T follicular helper cell (primary cell): Measurements from ENCODE around the gene HCAR1.
"Not testable (repeated sequence)": the region's sequence is repeated elsewhere in the genome, so short reads cannot be mapped to it uniquely, and the experiment has no call there.

ENCODE experiments used
- DNase-seq: peaks from one replicate; pipeline ENCODE4 v3.0.0-alpha.2; 2020; ENCODE audit warnings: low read depth
- total RNA-seq, 2 experiments: gene quantifications; one replicate each; lab custom pipeline; 2026; lab: John Stamatoyannopoulos, UW

The HCAR1 gene
- total RNA-seq = 0 to 3.7 reads per million in 2 experiments

GRCh38 chr12:122730215-122731014 lies at the start of gene HCAR1:
TSS of gene HCAR1 (minus strand) at chr12:122730844. CDS start at chr12:122730339, 505 bp downstream.
- DNase-seq = no peak

DNA sequence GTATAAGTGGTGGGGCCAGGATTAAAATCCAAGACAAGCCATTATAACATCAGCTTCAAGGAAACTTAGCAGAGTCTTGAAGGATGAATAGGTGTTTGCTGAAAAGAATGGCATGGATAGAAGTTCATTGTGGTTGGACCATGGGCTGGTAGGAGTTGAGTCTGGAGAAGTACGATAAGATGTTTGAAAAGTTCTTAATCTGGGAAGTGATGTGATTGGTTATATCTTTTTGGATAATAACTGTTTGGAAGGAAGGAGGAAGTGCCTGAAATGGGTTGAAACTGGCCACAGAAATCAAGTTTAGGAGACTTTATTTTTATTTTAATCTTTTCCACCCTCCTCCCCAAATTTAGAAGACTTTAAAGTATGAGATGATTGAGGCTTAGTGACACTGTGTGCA lies 26.9 kb upstream of the HCAR1 start:
- DNase-seq = no peak

DNA sequence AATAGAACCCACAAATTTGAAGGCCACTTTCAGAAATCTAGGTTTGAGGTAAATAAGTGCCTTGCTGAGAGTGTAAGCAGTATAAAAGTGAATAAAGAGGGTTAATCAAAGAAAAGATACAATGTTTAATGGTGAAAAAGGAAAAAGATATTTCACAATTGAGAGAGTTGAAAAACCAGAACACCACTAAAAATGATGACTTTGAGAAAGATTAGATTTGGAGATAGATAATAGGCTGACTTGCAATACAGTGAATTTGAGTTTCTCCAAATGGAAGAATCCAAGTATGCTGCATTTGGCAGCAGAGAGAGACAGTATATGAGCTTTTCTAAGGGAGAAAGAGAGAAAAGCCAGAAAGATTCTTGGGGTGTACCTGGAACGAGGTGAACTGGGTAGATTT lies 24.1 kb upstream of the HCAR1 start:
- no peak for DNase-seq

- no peak for DNase-seq
Observed at GRCh38 chr12:122753319-122753650, 22.6 kb upstream of the HCAR1 start.

DNA sequence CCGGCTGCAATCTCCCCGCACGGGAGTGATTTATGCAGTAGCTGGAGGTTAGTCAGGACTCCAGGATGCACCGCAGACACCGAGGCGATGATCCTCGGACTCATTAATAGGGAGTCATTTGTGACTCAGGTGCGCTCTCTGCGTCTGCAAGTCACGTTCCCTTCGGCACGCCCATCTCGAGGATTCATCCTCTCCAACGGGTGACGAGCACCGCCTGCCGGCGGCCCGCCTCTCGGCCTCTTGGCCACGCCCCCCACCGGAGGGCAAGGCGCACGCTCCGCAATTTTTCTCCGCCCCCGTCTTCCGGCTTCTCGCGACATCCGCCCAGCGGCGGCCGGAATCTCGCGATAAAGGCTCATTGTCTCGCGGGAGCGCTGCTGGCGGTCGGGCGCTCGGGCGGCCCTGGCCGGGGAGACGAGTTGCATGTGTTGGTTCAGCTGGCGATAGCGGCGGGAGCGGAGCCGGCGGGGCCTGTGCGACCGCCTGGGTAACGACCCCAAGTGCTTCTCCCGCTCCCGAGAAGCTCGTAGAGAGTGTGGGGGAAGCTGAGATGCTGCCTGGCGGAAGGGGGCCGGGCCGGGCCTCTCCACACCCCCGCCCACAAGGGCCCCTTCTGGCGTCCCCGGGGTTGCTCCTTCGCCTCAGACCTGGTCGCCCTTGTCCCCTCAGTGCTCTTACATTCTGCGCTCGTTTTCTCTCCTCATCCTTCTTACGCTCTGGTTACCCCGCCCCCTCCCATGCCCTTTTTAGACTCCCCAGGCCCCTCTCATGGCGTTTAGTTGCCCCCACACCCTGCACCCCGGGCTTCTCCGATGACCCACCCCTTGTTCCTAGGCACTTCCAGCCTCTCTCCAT lies 22.0 kb upstream of the HCAR1 start, which contains the start of gene DENR:
Gene DENR, plus strand, starts transcription at position 361 of the 855 bp plus-strand sequence. CDS start 878 bp downstream, outside the sequence.
- peak; percentile 99 for DNase-seq

- not testable (repeated sequence) for DNase-seq
Observed at GRCh38 chr12:122750781-122751515, 20.3 kb upstream of the HCAR1 start.

DNA sequence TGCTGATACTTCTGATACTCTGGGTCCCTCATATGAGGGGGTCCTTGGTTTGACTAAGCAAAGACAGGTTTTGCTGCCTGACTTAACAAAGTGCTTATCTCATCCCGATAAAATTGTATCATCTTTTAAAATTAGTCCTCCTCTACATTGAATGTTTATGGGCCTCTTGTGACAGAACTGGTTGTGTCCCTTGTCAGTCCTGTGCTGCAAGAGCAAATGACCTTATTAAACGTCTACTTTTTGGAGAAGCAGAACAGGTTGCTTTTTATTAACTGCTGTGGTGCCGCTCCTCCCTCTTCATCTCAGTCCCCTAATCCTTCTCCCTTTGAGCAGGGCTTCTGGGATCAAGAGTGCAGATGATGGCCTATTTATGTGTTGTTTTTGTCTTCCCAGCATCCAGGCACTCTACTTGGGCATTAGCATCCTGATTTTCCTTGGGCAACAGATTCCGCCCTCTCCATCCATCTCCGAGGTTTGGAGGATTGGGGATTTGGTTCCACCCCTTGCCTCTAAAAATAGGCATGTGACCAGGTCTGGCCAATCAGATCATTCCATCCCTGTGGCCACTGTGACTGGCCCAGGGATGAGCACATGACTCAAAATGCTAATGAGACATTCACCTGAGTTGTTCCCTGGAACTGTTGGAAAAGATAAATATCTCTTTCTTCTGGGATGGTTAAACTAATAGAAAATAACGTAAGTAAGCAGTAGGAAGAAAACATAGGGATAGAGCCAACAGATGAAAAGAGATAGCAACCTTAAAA lies 19.1 kb upstream of the HCAR1 start:
- no peak for DNase-seq

DNA sequence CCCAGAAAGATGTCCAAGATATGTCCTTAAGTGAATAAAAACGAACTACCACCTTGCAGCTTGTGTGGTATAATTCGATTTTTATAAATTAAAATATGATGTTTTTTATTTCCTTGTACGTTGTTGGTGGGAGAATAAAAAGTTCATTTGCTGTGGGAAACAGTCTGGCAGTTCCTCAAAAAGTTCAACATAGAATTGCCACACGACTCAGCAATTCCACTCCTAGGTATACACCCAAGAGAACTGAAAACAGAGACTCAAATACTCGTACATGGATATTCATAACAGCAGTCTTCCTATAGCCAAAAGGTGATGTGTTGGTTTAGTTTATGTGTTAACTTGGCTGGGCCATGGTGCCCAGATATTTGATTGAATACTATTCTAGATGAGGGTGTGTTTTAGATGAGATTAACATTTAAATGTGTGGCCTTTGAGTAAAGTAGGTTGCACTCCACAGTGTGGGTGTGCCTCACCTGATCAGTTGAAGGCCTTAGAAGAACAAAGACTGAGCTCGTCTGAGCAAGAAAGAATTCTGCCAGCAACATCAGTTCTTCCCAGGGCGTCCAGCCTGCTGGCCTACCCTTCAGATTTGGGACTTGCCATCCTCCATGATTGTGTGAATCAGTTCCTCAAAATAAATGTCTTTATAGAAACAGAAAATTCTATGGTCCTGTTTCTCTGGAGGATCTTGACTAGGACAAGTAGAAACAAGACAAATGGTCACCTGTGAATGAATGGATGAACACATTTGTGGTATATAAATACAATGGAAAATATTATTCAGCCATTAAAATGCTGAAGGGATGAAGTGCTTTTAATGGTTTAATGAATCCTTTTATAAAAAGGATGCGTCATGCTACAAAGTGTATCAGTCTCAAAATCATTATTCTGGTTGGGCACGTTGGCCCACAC lies 16.8 kb upstream of the HCAR1 start:
- no peak for DNase-seq

DNA sequence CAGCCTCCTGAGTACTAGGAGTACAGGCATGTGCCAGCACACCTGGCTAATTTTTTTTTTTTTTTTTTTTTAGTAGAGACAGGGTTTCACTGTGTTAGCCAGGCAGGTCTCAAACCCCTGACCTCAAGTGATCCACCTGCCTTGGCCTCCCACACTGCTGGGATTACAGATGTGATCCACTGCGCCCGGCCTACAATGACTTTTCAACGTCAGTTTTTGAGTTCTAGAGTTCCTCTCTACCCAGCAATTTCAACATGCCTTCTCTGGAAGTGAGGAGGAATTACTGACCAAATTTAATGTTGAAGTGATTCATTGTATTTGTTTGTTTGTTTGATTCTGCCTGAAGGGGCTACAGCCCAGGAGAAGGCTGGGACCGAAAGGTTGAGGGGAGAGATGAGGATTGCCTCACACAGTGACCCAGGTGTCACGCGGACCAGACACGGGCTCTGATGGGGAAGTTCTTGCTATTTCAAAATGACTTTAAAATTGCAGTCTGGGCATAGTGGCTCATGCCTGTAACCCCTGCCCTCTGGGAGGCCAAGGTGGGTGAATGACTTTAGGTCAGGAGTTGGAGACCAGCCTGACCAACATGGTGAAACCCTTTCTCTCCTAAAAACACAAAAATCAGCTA lies 13.4 kb upstream of the HCAR1 start:
- DNase-seq = no peak

- DNase-seq = no peak
Observed at GRCh38 chr12:122740351-122740750, 9.7 kb upstream of the HCAR1 start.

GRCh38 chr12:122738571-122738970 lies 7.9 kb upstream of the HCAR1 start:
- no peak for DNase-seq

- DNase-seq = no peak
Observed at GRCh38 chr12:122732611-122733010, 2.0 kb upstream of the HCAR1 start.

GRCh38 chr12:122732170-122732569 lies 1.5 kb upstream of the HCAR1 start:
- no peak for DNase-seq

- DNase-seq = no peak
Observed at GRCh38 chr12:122729583-122730214, 945 bp downstream of the HCAR1 start.

GRCh38 chr12:122726080-122726558 lies 4.5 kb downstream of the HCAR1 start:
- DNase-seq = no peak

- DNase-seq = no peak
Observed at GRCh38 chr12:122725452-122726079, 5.1 kb downstream of the HCAR1 start.

DNA sequence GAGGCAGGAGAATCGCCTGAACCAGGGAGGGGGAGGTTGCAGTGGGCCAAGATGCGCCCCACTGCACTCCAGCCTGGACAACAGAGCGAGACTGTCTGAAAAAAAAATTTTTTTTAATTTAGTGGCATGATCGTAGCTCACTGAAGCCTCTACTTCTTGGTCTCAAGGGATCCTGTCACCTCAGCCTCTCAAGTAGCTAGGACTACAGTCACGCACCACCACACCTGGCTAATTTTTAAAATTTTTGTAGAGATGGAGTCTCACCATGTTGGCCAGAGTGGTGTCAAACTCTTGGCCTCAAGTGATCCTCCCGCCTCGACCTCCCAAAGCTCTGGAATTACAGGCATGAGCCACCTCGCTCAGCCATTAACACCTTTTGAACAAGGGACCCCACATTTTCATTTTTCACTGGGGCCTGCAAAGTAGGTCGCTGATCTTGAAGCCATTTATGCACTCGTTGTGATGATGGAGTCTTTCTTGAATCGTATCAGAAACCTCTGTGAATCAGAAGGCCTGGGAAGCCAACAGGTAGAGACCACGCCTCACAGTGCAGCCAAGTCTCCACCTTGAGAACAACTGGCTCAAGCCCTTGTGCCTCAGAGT lies 5.9 kb downstream of the HCAR1 start:
- DNase-seq = no peak

DNA sequence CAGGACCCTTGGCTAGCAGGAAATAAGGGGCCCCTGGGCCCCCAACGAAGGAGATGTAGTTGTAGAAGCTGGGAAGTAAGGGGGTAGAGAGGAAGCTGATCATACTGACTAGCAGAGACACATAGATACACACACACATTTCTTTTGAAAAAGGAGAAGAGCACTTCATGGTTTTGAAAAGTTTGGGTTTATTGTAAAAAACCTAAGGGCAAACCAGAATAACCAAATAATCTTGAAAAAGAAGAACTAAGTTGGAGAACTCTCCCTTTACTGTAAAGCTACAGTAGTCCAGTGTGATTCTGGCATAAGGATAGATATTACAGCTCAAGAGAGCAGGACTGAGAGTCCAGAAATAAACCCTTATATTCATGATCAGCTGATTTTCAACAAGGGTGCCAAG lies 8.3 kb downstream of the HCAR1 start:
- DNase-seq = no peak
